ENCODE results near the gene ACADM. TPM values are rescaled to one million over a fixed set of nuclear protein-coding genes. Genes with fewer than 3 reads are reported as not detected.
"Not testable (repeated sequence)": the region's sequence is repeated elsewhere in the genome, so short reads cannot be mapped to it uniquely, and the experiment has no call there.

Gene ACADM
- total RNA-seq, 2 experiments from 2014 or later: 3.5 to 4.7 TPM

- H3K4me1 Mint-ChIP-seq (ENCODE audit: low read depth): peaks cover 14% of the 10 kb centered on the region
- intact Hi-C loops (cut with DNase I, micrococcal nuclease): no loop called here
- Histone ChIP-seq H3K4me3 (ENCODE audit: low read length) (no peak within 1 kb of the TSS), H3K27ac (ENCODE audit: low read depth in 1 of 2, low read length in 2 of 2) (no peak within 1 kb of the TSS), H3K27me3 (ENCODE audit: control insufficient read depth in 1 of 2, insufficient read depth in 2 of 2, low read length in 2 of 2) (no peaks in the 10 kb centered on the region), H3K9me3 (ENCODE audit: control insufficient read depth in 1 of 2, insufficient read depth in 1 of 2, low read length in 2 of 2) (no peaks in the 10 kb centered on the region), H3K36me3 (ENCODE audit: insufficient read depth, low read length) (peaks cover 52% of the 10 kb centered on the region), H3K4me1 (ENCODE audit: insufficient read depth, low read length) (no peaks in the 10 kb centered on the region)
- no peak within 1 kb of the TSS for H3K27ac Mint-ChIP-seq
- H3K4me3 Mint-ChIP-seq: no peak within 1 kb of the TSS
- no peak for ATAC-seq (ENCODE audit: poor library complexity)
- H3K36me3 Mint-ChIP-seq (ENCODE audit: low read depth): peaks cover 63% of the 10 kb centered on the region
- no peak for TF ChIP-seq CTCF (IDR thresholded peaks at IDR 0.05)
- no peaks in the 10 kb centered on the region for H3K27me3 Mint-ChIP-seq
- H3K9me3 Mint-ChIP-seq: no peaks in the 10 kb centered on the region
- POLR2A ChIA-PET: interaction anchor here (0.8 kb wide), 1 partner anchor 10 kb away, joined by 3 read pairs; the partner anchor contains the start of gene RABGGTB
- CTCF ChIA-PET: no interaction called here
- no peak for DNase-seq
Measured at GRCh38 chr1:75796376-75797272, 72.1 kb downstream of the ACADM start, which contains the start of gene MSH4. TSS of gene MSH4 (plus strand) at chr1:75796882. CDS start at chr1:75796986, 104 bp downstream.

GRCh38 chr1:75797273-75797588 is 72.7 kb downstream of the ACADM start:
- Histone ChIP-seq H3K27ac (ENCODE audit: low read depth in 1 of 2, low read length in 2 of 2) (no peak overlapping the region), H3K9me3 (ENCODE audit: control insufficient read depth in 1 of 2, insufficient read depth in 1 of 2, low read length in 2 of 2) (no peaks in the 10 kb centered on the region), H3K4me1 (ENCODE audit: insufficient read depth, low read length) (no peaks in the 10 kb centered on the region), H3K27me3 (ENCODE audit: control insufficient read depth in 1 of 2, insufficient read depth in 2 of 2, low read length in 2 of 2) (no peaks in the 10 kb centered on the region), H3K36me3 (ENCODE audit: insufficient read depth, low read length) (peaks cover 46% of the 10 kb centered on the region), H3K4me3 (ENCODE audit: low read length) (no peak overlapping the region)
- intact Hi-C loops (cut with DNase I, micrococcal nuclease): no loop called here
- DNase-seq: no peak
- Mint-ChIP-seq H3K36me3 (ENCODE audit: low read depth) (peaks cover 57% of the 10 kb centered on the region), H3K27ac (no peak overlapping the region), H3K4me3 (no peak overlapping the region), H3K9me3 (no peaks in the 10 kb centered on the region), H3K27me3 (no peaks in the 10 kb centered on the region), H3K4me1 (ENCODE audit: low read depth) (peaks cover 10% of the 10 kb centered on the region)
- ChIA-PET CTCF (no interaction called here), POLR2A (no interaction called here)
- no peak for ATAC-seq (ENCODE audit: poor library complexity)
- no peak for TF ChIP-seq CTCF (IDR thresholded peaks at IDR 0.05)

DNA sequence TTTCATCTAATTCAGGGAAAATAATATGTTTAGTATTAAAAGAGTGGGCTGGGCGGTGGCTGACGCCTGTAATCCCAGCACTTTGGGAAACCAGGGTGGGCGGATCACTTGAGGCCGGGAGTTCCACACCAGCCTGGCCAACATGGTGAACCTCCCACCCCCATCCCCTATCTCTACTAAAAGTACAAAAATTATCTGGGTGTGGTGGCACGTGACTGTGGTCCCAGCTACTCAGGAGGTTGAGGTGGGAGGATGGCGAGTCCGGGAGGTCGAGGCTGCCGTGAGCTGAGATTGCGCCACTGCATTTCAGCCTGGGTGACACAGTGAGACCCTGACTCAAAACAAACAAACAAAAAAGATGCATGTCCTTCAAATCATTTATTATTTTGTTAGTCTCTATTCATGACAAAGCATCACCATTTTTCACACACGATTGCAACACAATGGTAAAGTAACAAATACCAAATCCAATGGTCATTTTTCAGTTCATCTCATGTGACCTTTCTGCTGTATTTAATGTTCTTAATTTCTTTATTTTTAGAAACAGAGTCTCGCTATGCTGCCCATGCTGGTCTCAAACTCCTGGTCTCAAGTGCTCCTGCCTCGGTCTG is 73.2 kb downstream of the ACADM start:
- Histone ChIP-seq H3K9me3 (ENCODE audit: control insufficient read depth in 1 of 2, insufficient read depth in 1 of 2, low read length in 2 of 2) (no peaks in the 10 kb centered on the region), H3K4me3 (ENCODE audit: low read length) (no peak overlapping the region), H3K27me3 (ENCODE audit: control insufficient read depth in 1 of 2, insufficient read depth in 2 of 2, low read length in 2 of 2) (no peaks in the 10 kb centered on the region), H3K4me1 (ENCODE audit: insufficient read depth, low read length) (no peaks in the 10 kb centered on the region), H3K27ac (ENCODE audit: low read depth in 1 of 2, low read length in 2 of 2) (no peak overlapping the region), H3K36me3 (ENCODE audit: insufficient read depth, low read length) (peaks cover 41% of the 10 kb centered on the region)
- POLR2A ChIA-PET: interaction anchor here (0.6 kb wide), 1 partner anchor 9 kb away, joined by 4 read pairs; no protein-coding TSS in a partner anchor
- peaks cover 10% of the 10 kb centered on the region for H3K4me1 Mint-ChIP-seq (ENCODE audit: low read depth)
- peak overlapping the region; percentile 31 for H3K27ac Mint-ChIP-seq
- no peaks in the 10 kb centered on the region for H3K9me3 Mint-ChIP-seq
- no peak for ATAC-seq (ENCODE audit: poor library complexity)
- peaks cover 52% of the 10 kb centered on the region for H3K36me3 Mint-ChIP-seq (ENCODE audit: low read depth)
- no peaks in the 10 kb centered on the region for H3K27me3 Mint-ChIP-seq
- no peak for DNase-seq
- CTCF ChIA-PET: no interaction called here
- no peak for TF ChIP-seq CTCF (IDR thresholded peaks at IDR 0.05)
- H3K4me3 Mint-ChIP-seq: no peak overlapping the region
- intact Hi-C loops (cut with DNase I, micrococcal nuclease): no loop called here

- H3K4me1 ChIP-seq (ENCODE audit: insufficient read depth, low read length); H3K4me3 Mint-ChIP-seq; H3K4me1 Mint-ChIP-seq (ENCODE audit: low read depth); H3K27me3 Mint-ChIP-seq; H3K27ac Mint-ChIP-seq; H3K9me3 ChIP-seq (ENCODE audit: control insufficient read depth in 1 of 2, insufficient read depth in 1 of 2, low read length in 2 of 2); H3K27me3 ChIP-seq (ENCODE audit: control insufficient read depth in 1 of 2, insufficient read depth in 2 of 2, low read length in 2 of 2); H3K27ac ChIP-seq (ENCODE audit: low read depth in 1 of 2, low read length in 2 of 2); H3K36me3 ChIP-seq (ENCODE audit: insufficient read depth, low read length); DNase-seq; H3K9me3 Mint-ChIP-seq; intact Hi-C loops (cut with DNase I, micrococcal nuclease); CTCF ChIA-PET; ATAC-seq (ENCODE audit: poor library complexity); H3K4me3 ChIP-seq (ENCODE audit: low read length); POLR2A ChIA-PET: not testable (repeated sequence)
- H3K36me3 Mint-ChIP-seq (ENCODE audit: low read depth): peaks cover 15% of the 10 kb centered on the region
Measured at GRCh38 chr1:75801480-75801879, 77.0 kb downstream of the ACADM start.

All from CD4-positive, alpha-beta T cell (primary cell).